RPMI8226 (cell line): Measurements from ENCODE around the gene KCNA2.

Experiments used
- DNase-seq: peaks from one replicate; pipeline ENCODE4 v3.0.0-alpha.2; 2015

Gene KCNA2

GRCh38 chr1:110601332-110601731 lies 4.8 kb downstream of the KCNA2 start:
- no peak for DNase-seq

- no peak for DNase-seq
Measured at GRCh38 chr1:110600716-110601115, 5.4 kb downstream of the KCNA2 start.

GRCh38 chr1:110597966-110598365 lies 8.2 kb downstream of the KCNA2 start:
- no peak for DNase-seq

GRCh38 chr1:110596312-110596711 lies 9.8 kb downstream of the KCNA2 start:
- DNase-seq, result no peak

GRCh38 chr1:110595353-110595710 lies 10.8 kb downstream of the KCNA2 start:
- no peak for DNase-seq

- DNase-seq, result no peak
Measured at GRCh38 chr1:110594456-110595352, 11.5 kb downstream of the KCNA2 start.

GRCh38 chr1:110593902-110594301 lies 12.3 kb downstream of the KCNA2 start:
- no peak for DNase-seq

GRCh38 chr1:110591956-110592355 lies 14.2 kb downstream of the KCNA2 start:
- no peak for DNase-seq

GRCh38 chr1:110588991-110589390 lies 17.2 kb downstream of the KCNA2 start:
- DNase-seq, result no peak

- DNase-seq, result no peak
Measured at GRCh38 chr1:110588486-110588885, 17.7 kb downstream of the KCNA2 start.

GRCh38 chr1:110587906-110588305 lies 18.3 kb downstream of the KCNA2 start:
- no peak for DNase-seq

- DNase-seq, result no peak
Measured at GRCh38 chr1:110585481-110585880, 20.7 kb downstream of the KCNA2 start.

- DNase-seq, result no peak
Measured at GRCh38 chr1:110584045-110584444, 22.1 kb downstream of the KCNA2 start.

- DNase-seq, result no peak
Measured at GRCh38 chr1:110583505-110583904, 22.7 kb downstream of the KCNA2 start.

GRCh38 chr1:110582378-110582777 lies 23.8 kb downstream of the KCNA2 start:
- DNase-seq, result no peak

- DNase-seq, result no peak
Measured at GRCh38 chr1:110581682-110582145, 24.4 kb downstream of the KCNA2 start.

GRCh38 chr1:110580244-110580643 lies 25.9 kb downstream of the KCNA2 start:
- no peak for DNase-seq

- no peak for DNase-seq
Measured at GRCh38 chr1:110579460-110579859, 26.7 kb downstream of the KCNA2 start.

- no peak for DNase-seq
Measured at GRCh38 chr1:110576441-110576840, 29.7 kb downstream of the KCNA2 start.

- DNase-seq, result no peak
Measured at GRCh38 chr1:110573314-110573713, 32.8 kb downstream of the KCNA2 start.

- no peak for DNase-seq
Measured at GRCh38 chr1:110572751-110573150, 33.4 kb downstream of the KCNA2 start.

GRCh38 chr1:110570901-110571300 lies 35.3 kb downstream of the KCNA2 start:
- no peak for DNase-seq

GRCh38 chr1:110570307-110570706 lies 35.9 kb downstream of the KCNA2 start:
- DNase-seq, result no peak

- no peak for DNase-seq
Measured at GRCh38 chr1:110566836-110567235, 39.3 kb downstream of the KCNA2 start.

GRCh38 chr1:110565565-110565964 lies 40.6 kb downstream of the KCNA2 start:
- DNase-seq, result no peak
